K562 (cell line): ENCODE results near the gene TRIM44. TPM values are rescaled to one million over a fixed set of nuclear protein-coding genes. Genes with fewer than 3 reads are reported as not detected.
A peak's percentile ranks its signal among the peaks of the same experiment; 100 is the strongest.

Experiments
- ATAC-seq: fragments of 200-7000 bp; cut with Tn5 transposase; 3 replicates; pipeline ENCODE4 v1.9.1; 2020; ENCODE audit warnings: moderate library complexity
- BruUV-seq: library from RNA; stranded (reverse); fragments of 400-500 nt; replicated peaks from 2 replicates; lab custom pipeline; 2021; lab: Mats Ljungman, UMichigan
- CTCF ChIA-PET: fragments of 300-600 bp; formaldehyde crosslinking; extraction: SDS; loops from one replicate; lab custom pipeline; 2021; ENCODE audit warnings: low intra/inter-chr PET ratio; lab: Yijun Ruan, JAX
- POLR2A ChIA-PET: fragments of 300-600, 350-650 bp; sonication (Branson Sonifier 250); formaldehyde crosslinking; extraction: SDS; loops from one replicate; lab custom pipeline; 2021; ENCODE audit warnings: antibody characterized with exemption, inconsistent platforms; lab: Yijun Ruan, JAX
- DNase-seq, 4 experiments: peaks; one replicate each; pipeline versions ENCODE4 v3.0.0 to v3.0.0-alpha.2; 2011 to 2018; ENCODE audit warnings: low spot score in 3 of 4, mixed read lengths in 3 of 4; ENCODE audit errors: extremely low read depth in 1 of 4
- FAIRE-seq: peaks from 2 replicates; lab custom pipeline; 2011; peaks lifted over from hg19 to GRCh38; lab: Jason Lieb, UNC
- H2AFZ ChIP-seq: 2 replicates; pipeline ENCODE4 v1.6.0; 2011; ENCODE audit warnings: low read depth, low read length, control low read depth, inconsistent platforms
- H3K27ac ChIP-seq: fragments of 200-600 bp; 3 replicates; pipeline ENCODE4 v1.8.0; 2011; ENCODE audit warnings: low read depth, mild to moderate bottlenecking, control low read depth, inconsistent platforms, low read length, moderate library complexity, mixed read lengths; ENCODE audit errors: extremely low read depth
- H3K27me3 ChIP-seq, 2 experiments: fragments of 300-600 bp in 1 of 2; 2 replicates in 1 of 2; 3 replicates in 1 of 2; pipeline versions ENCODE4 v1.6.0 to v1.8.0; 2011; ENCODE audit warnings: inconsistent platforms in 2 of 2, low read length in 2 of 2, mild to moderate bottlenecking in 1 of 2, mixed read lengths in 1 of 2, moderate library complexity in 1 of 2; ENCODE audit not compliant: control insufficient read depth in 2 of 2, insufficient read depth in 2 of 2
- H3K36me3 ChIP-seq: fragments of 300-600 bp; 3 replicates; pipeline ENCODE4 v1.8.0; 2011; ENCODE audit warnings: mild to moderate bottlenecking, low read length, inconsistent platforms; ENCODE audit not compliant: control insufficient read depth, insufficient read depth
- H3K4me1 ChIP-seq, 2 experiments: fragments of 200-600 bp in 1 of 2; replicated peaks in 1 of 2; 2 replicates in 1 of 2; 3 replicates in 1 of 2; pipeline versions ENCODE4 v1.5.1 to v1.8.0; 2011; ENCODE audit warnings: inconsistent platforms in 2 of 2, low read length in 2 of 2, mild to moderate bottlenecking in 1 of 2, mixed read lengths in 1 of 2, moderate library complexity in 1 of 2; ENCODE audit not compliant: control insufficient read depth in 2 of 2, insufficient read depth in 2 of 2
- H3K4me2 ChIP-seq: 2 replicates; pipeline ENCODE4 v1.6.1; 2011; ENCODE audit warnings: low read length, control low read depth, inconsistent platforms, mixed read lengths; ENCODE audit not compliant: insufficient read depth
- H3K4me3 ChIP-seq: fragments of 200-600 bp; sonication (generic), shearing (Covaris generic); 2 replicates; pipeline ENCODE4 v1.5.1; 2016; ENCODE audit warnings: control low read depth, inconsistent platforms
- H3K79me2 ChIP-seq: fragments of 200-600 bp; 3 replicates; pipeline ENCODE4 v1.8.0; 2011; ENCODE audit warnings: low read length, inconsistent platforms; ENCODE audit not compliant: control insufficient read depth, insufficient read depth
- H3K9ac ChIP-seq, 2 experiments: 2 replicates each; pipeline versions ENCODE4 v1.6.0 to v1.6.1; 2011; ENCODE audit warnings: low read depth in 2 of 2, low read length in 2 of 2, control low read depth in 1 of 2, inconsistent platforms in 1 of 2, mild to moderate bottlenecking in 1 of 2, mixed read lengths in 1 of 2; ENCODE audit not compliant: insufficient read depth in 1 of 2
- H3K9me1 ChIP-seq: one replicate; pipeline ENCODE4 v1.6.0; 2011; ENCODE audit warnings: inconsistent platforms, mild to moderate bottlenecking, low read length, moderate library complexity; ENCODE audit not compliant: control insufficient read depth, insufficient read depth
- H3K9me3 ChIP-seq: replicated peaks from 2 replicates; pipeline ENCODE4 v1.5.1; 2011; ENCODE audit warnings: low read depth, low read length, inconsistent platforms; ENCODE audit not compliant: control insufficient read depth, insufficient read depth
- H4K20me1 ChIP-seq: replicated peaks from 2 replicates; pipeline ENCODE4 v1.6.1; 2011; ENCODE audit warnings: low read length, inconsistent platforms, mixed read lengths; ENCODE audit not compliant: control insufficient read depth, insufficient read depth
- ARNT ChIP-seq, 2 experiments: fragments of 450-650 bp; IDR thresholded peaks; 2 replicates each; pipeline ENCODE4 v1.6.1; 2016; ENCODE audit warnings: mild to moderate bottlenecking in 1 of 2
- E2F3 ChIP-seq: fragments of 250-450 bp; sonication (Bioruptor Pico); IDR thresholded peaks from 2 replicates; pipeline ENCODE4 v1.4.0; 2020; ENCODE audit warnings: mild to moderate bottlenecking
- FOXJ2 ChIP-seq: fragments of 200-800 bp; sonication (Bioruptor generic); IDR thresholded peaks from 2 replicates; pipeline ENCODE4 v1.6.1; 2016; ENCODE audit warnings: missing genetic modification characterization, missing compliant biosample characterization
- KLF10 ChIP-seq: fragments of 250-450 bp; sonication (Bioruptor Pico); IDR thresholded peaks from 2 replicates; pipeline ENCODE4 v1.6.1; 2021; ENCODE audit warnings: matching md5 sums
- RAD21 ChIP-seq, 2 experiments: fragments of 250-450 bp in 1 of 2; fragments of 450-650 bp in 1 of 2; sonication (Bioruptor Pico) in 1 of 2; formaldehyde crosslinking in 1 of 2; IDR thresholded peaks in 1 of 2; conservative IDR thresholded peaks in 1 of 2; 2 replicates each; pipeline versions ENCODE4 v1.4.0 to v1.8.0; 2020 to 2022; ENCODE audit warnings: mild to moderate bottlenecking in 2 of 2, moderate library complexity in 1 of 2
- SMAD2 ChIP-seq: fragments of 150-350 bp; IDR thresholded peaks from 2 replicates; pipeline ENCODE4 v1.6.1; 2014; ENCODE audit warnings: low read depth, mild to moderate bottlenecking, low read length
- SP1 ChIP-seq: sonication (generic); formaldehyde crosslinking; IDR thresholded peaks from 2 replicates; pipeline ENCODE4 v1.8.1; 2022; ENCODE audit warnings: mild to moderate bottlenecking, missing genetic modification reagents
- SP2 ChIP-seq: IDR thresholded peaks from 2 replicates; pipeline ENCODE4 v1.6.1; 2011; ENCODE audit warnings: mild to moderate bottlenecking, low read depth, low read length, moderate library complexity; ENCODE audit not compliant: poor library complexity, severe bottlenecking; ENCODE audit errors: extremely low read depth
- ZFX ChIP-seq: sonication (generic); formaldehyde crosslinking; IDR thresholded peaks from 2 replicates; pipeline ENCODE4 v1.8.0; 2022; ENCODE audit warnings: mild to moderate bottlenecking, missing genetic modification reagents, moderate library complexity
- ZNF133 ChIP-seq: fragments of 250-450 bp; sonication (Bioruptor Pico); IDR thresholded peaks from 2 replicates; pipeline ENCODE4 v1.4.0; 2020; ENCODE audit warnings: mild to moderate bottlenecking
- ZNF764 ChIP-seq: fragments of 250-450 bp; sonication (Bioruptor Pico); IDR thresholded peaks from 2 replicates; pipeline ENCODE4 v1.4.0; 2020; ENCODE audit warnings: low read depth, mild to moderate bottlenecking, moderate library complexity
- WGBS: fragments of 100-300 bp; shearing (Covaris generic); methylation state at CpG from one replicate; pipeline ENCODE4 v1.1.6; 2016; ENCODE audit warnings: low coverage, mixed read lengths; ENCODE audit not compliant: insufficient coverage; ENCODE audit errors: missing lambda C conversion rate; 5-methylcytosine and 5-hydroxymethylcytosine counted together
- in situ Hi-C: fragments of 300-500 bp; cut with MboI; formaldehyde crosslinking; loops from 4 replicates; pipeline ENCODE4 v1.15.0; 2018; ENCODE audit warnings: inconsistent platforms, mixed read lengths
- intact Hi-C: fragments of 100-400 bp; cut with micrococcal nuclease; formaldehyde crosslinking; loops from 2 replicates; pipeline ENCODE4 v1.14.2; 2022
- polyA plus RNA-seq, 8 experiments: library from polyadenylated mRNA; depleted of rRNA in 4 of 8; stranded (reverse) in 5 of 8; unstranded in 3 of 8; fragments of >200 nt; fragmentation: Nextera tagmentation in 2 of 8; fragmentation: Illumina TruSeq in 1 of 8; extraction: Ambion mirVana in 2 of 8; extraction: Trizol in 1 of 8; gene quantifications; 2 replicates each; pipeline versions ENCODE4 v1.2.1 to v1.2.3, GENCODE V29; 2011 to 2014; ENCODE audit warnings: inconsistent platforms in 1 of 8, missing spikeins in 1 of 8
- total RNA-seq, 7 experiments: library from RNA; depleted of rRNA in 6 of 7; stranded (reverse); fragments of >200 nt in 6 of 7; fragmentation: Illumina TruSeq in 2 of 7; extraction: Trizol in 2 of 7; gene quantifications; 2 replicates each; pipeline versions ENCODE4 v1.2.1 to v1.2.3, GENCODE V29; 2011 to 2021; ENCODE audit warnings: low replicate concordance in 1 of 7
- TF ChIP-seq, protein P1 (sequence below): sonication (generic); formaldehyde crosslinking; IDR thresholded peaks from 2 replicates; pipeline ENCODE4 v1.8.1; 2023; ENCODE audit warnings: missing genetic modification reagents, mild to moderate bottlenecking, borderline replicate concordance
- TF ChIP-seq, protein P2 (sequence below): sonication (generic); formaldehyde crosslinking; IDR thresholded peaks from 2 replicates; pipeline ENCODE4 v1.8.0; 2022; ENCODE audit warnings: missing genetic modification reagents, mild to moderate bottlenecking, moderate library complexity, borderline replicate concordance
- TF ChIP-seq, protein P3 (sequence below): fragments of 250-450 bp; sonication (Bioruptor Pico); IDR thresholded peaks from 2 replicates; pipeline ENCODE4 v1.8.0; 2022; ENCODE audit warnings: inconsistent platforms

The TRIM44 gene
- total and polyA plus RNA-seq, 9 of the 15 experiments (the other 6 are each of a cell fraction or from before 2014, with no cell fraction given): 8.3 to 105 (median 37.2) TPM

DNA sequence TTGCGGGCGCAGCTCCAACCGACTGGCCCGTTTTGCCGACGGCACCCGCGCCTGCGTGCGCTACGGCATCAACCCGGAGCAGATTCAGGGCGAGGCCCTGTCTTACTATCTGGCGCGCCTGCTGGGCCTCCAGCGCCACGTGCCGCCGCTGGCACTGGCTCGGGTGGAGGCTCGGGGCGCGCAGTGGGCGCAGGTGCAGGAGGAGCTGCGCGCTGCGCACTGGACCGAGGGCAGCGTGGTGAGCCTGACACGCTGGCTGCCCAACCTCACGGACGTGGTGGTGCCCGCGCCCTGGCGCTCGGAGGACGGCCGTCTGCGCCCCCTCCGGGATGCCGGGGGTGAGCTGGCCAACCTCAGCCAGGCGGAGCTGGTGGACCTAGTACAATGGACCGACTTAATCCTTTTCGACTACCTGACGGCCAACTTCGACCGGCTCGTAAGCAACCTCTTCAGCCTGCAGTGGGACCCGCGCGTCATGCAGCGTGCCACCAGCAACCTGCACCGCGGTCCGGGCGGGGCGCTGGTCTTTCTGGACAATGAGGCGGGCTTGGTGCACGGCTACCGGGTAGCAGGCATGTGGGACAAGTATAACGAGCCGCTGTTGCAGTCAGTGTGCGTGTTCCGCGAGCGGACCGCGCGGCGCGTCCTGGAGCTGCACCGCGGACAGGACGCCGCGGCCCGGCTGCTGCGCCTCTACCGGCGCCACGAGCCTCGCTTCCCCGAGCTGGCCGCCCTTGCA lies 43.3 kb upstream of the TRIM44 start:
- ChIA-PET CTCF (no interaction called here), POLR2A (interaction anchor here (0.6 to 1.2 kb wide), 3 partner anchors 10 to 533 kb away, joined by 3 to 4 read pairs (median 4); no protein-coding TSS in a partner anchor)
- BruUV-seq: no TSS peak
- H3K4me2 ChIP-seq: peak overlapping the region; percentile 39
- in situ Hi-C loops: no loop called here
- peak; percentile 15 to 41 (median 22) for DNase-seq
- H3K27ac ChIP-seq: no peak overlapping the region
- 3% methylated on average over 68 of the region's 84 CpGs for WGBS
- H3K79me2 ChIP-seq: no peaks in the 10 kb centered on the region
- H3K9me3 ChIP-seq: no peaks in the 10 kb centered on the region
- H3K9me1 ChIP-seq: no peaks in the 10 kb centered on the region
- peak overlapping the region in 1 of 2 experiments; percentile 69; a peak in 2 of 4 replicates for H3K9ac ChIP-seq
- peak; percentile 38 for ATAC-seq
- peaks cover 9% of the 10 kb centered on the region for H4K20me1 ChIP-seq
- H3K36me3 ChIP-seq: no peaks in the 10 kb centered on the region
- FAIRE-seq: no peak
- H3K4me3 ChIP-seq: peak overlapping the region; percentile 35
- intact Hi-C loops: loop anchor here (5.0 kb wide), 2 partner anchors 398 to 413 kb away; no protein-coding TSS in a partner anchor
- peaks cover 0 to 24% of the 10 kb centered on the region in 2 experiments; a peak in 4 of 5 replicates for H3K4me1 ChIP-seq
- peak overlapping the region; percentile 72 for H2AFZ ChIP-seq
- H3K27me3 ChIP-seq: peaks cover 21 to 37% of the 10 kb centered on the region in 2 experiments
- TF ChIP-seq, protein P1, sequence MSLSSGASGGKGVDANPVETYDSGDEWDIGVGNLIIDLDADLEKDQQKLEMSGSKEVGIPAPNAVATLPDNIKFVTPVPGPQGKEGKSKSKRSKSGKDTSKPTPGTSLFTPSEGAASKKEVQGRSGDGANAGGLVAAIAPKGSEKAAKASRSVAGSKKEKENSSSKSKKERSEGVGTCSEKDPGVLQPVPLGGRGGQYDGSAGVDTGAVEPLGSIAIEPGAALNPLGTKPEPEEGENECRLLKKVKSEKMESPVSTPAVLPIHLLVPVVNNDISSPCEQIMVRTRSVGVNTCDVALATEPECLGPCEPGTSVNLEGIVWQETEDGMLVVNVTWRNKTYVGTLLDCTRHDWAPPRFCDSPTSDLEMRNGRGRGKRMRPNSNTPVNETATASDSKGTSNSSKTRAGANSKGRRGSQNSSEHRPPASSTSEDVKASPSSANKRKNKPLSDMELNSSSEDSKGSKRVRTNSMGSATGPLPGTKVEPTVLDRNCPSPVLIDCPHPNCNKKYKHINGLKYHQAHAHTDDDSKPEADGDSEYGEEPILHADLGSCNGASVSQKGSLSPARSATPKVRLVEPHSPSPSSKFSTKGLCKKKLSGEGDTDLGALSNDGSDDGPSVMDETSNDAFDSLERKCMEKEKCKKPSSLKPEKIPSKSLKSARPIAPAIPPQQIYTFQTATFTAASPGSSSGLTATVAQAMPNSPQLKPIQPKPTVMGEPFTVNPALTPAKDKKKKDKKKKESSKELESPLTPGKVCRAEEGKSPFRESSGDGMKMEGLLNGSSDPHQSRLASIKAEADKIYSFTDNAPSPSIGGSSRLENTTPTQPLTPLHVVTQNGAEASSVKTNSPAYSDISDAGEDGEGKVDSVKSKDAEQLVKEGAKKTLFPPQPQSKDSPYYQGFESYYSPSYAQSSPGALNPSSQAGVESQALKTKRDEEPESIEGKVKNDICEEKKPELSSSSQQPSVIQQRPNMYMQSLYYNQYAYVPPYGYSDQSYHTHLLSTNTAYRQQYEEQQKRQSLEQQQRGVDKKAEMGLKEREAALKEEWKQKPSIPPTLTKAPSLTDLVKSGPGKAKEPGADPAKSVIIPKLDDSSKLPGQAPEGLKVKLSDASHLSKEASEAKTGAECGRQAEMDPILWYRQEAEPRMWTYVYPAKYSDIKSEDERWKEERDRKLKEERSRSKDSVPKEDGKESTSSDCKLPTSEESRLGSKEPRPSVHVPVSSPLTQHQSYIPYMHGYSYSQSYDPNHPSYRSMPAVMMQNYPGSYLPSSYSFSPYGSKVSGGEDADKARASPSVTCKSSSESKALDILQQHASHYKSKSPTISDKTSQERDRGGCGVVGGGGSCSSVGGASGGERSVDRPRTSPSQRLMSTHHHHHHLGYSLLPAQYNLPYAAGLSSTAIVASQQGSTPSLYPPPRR: no peak
- TF ChIP-seq KLF10 (CRISPR knock-in tag) (no peak), FOXJ2 (no peak), SP1 (CRISPR knock-in tag) (no peak), SMAD2 (no peak), ZNF764 (CRISPR knock-in tag) (no peak), ARNT (IDR thresholded peaks at IDR 0.05) (no peak), RAD21 (CRISPR knock-in tag; conservative IDR thresholded peaks at IDR 0.05 in 1 of 2, IDR thresholded peaks at IDR 0.05 in 1 of 2) (0 out of 4 replicates have a peak, but pooled peaks of 1 of the 2 experiments have one; percentile 9), ZNF133 (CRISPR knock-in tag) (no peak), ZFX (CRISPR knock-in tag) (peak; percentile 69), E2F3 (CRISPR knock-in tag) (no peak), SP2 (no peak)
- TF ChIP-seq, protein P2, sequence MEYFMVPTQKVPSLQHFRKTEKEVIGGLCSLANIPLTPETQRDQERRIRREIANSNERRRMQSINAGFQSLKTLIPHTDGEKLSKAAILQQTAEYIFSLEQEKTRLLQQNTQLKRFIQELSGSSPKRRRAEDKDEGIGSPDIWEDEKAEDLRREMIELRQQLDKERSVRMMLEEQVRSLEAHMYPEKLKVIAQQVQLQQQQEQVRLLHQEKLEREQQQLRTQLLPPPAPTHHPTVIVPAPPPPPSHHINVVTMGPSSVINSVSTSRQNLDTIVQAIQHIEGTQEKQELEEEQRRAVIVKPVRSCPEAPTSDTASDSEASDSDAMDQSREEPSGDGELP: no peak
- TF ChIP-seq, protein P3, sequence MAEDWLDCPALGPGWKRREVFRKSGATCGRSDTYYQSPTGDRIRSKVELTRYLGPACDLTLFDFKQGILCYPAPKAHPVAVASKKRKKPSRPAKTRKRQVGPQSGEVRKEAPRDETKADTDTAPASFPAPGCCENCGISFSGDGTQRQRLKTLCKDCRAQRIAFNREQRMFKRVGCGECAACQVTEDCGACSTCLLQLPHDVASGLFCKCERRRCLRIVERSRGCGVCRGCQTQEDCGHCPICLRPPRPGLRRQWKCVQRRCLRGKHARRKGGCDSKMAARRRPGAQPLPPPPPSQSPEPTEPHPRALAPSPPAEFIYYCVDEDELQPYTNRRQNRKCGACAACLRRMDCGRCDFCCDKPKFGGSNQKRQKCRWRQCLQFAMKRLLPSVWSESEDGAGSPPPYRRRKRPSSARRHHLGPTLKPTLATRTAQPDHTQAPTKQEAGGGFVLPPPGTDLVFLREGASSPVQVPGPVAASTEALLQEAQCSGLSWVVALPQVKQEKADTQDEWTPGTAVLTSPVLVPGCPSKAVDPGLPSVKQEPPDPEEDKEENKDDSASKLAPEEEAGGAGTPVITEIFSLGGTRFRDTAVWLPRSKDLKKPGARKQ (CRISPR knock-in tag): no peak
